DND-41 (cell line): ENCODE measurements around the gene INTS12.

Source experiments
- CTCF ChIP-seq: IDR thresholded peaks from 2 replicates; pipeline ENCODE4 v1.5.1; 2012; ENCODE audit warnings: borderline replicate concordance, low read length, moderate library complexity, mild to moderate bottlenecking; ENCODE audit not compliant: poor library complexity, severe bottlenecking; ENCODE audit errors: extremely low read depth
- EZH2 ChIP-seq: IDR thresholded peaks from 3 replicates; pipeline ENCODE4 v1.6.1; 2012; ENCODE audit warnings: borderline replicate concordance, low read depth, mild to moderate bottlenecking, moderate library complexity, low read length, inconsistent platforms; ENCODE audit not compliant: severe bottlenecking

- TF ChIP-seq CTCF (no peak), EZH2 (no peak)
Observed at GRCh38 chr4:105686571-105686970, 21.9 kb downstream of the INTS12 start.
